ENCODE data around the gene RASSF8.

- TF ChIP-seq GATA2 (IDR thresholded peaks at IDR 0.05; ENCODE audit: low read depth, low read length) (no peak), GATA3 (IDR thresholded peaks at IDR 0.05; ENCODE audit: low read depth, low read length) (no peak)
Observed at GRCh38 chr12:26055087-26055486, 96.6 kb downstream of the RASSF8 start.
